Neuronal stem cell (in vitro differentiated cells): ENCODE data around the gene BPIFB3.

ENCODE experiments used
- DNase-seq: peaks from one replicate; pipeline ENCODE4 v3.0.0-alpha.2; 2013; ENCODE audit warnings: low spot score
- H2AFZ ChIP-seq: one replicate; pipeline ENCODE4 v1.6.1; 2013; ENCODE audit warnings: mild to moderate bottlenecking, low read length, inconsistent platforms
- H2AK5ac ChIP-seq: 2 replicates; pipeline ENCODE4 v1.6.1; 2013; ENCODE audit warnings: low read depth, mild to moderate bottlenecking, inconsistent platforms, low read length, moderate library complexity, mixed read lengths
- H2BK120ac ChIP-seq: 2 replicates; pipeline ENCODE4 v1.6.1; 2013; ENCODE audit warnings: low read depth, mild to moderate bottlenecking, inconsistent platforms, low read length, moderate library complexity, mixed read lengths
- H2BK12ac ChIP-seq: one replicate; pipeline ENCODE4 v1.6.1; 2013; ENCODE audit warnings: low read length, inconsistent platforms
- H2BK15ac ChIP-seq: 2 replicates; pipeline ENCODE4 v1.6.1; 2013; ENCODE audit warnings: mild to moderate bottlenecking, low read length, inconsistent platforms, mixed read lengths
- H2BK5ac ChIP-seq: one replicate; pipeline ENCODE4 v1.6.1; 2013; ENCODE audit warnings: inconsistent platforms, mild to moderate bottlenecking, low read length, moderate library complexity
- H3K14ac ChIP-seq: one replicate; pipeline ENCODE4 v1.6.1; 2013; ENCODE audit warnings: low read length, inconsistent platforms
- H3K18ac ChIP-seq: 2 replicates; pipeline ENCODE4 v1.6.1; 2013; ENCODE audit warnings: low read length, inconsistent platforms
- H3K23ac ChIP-seq: 2 replicates; pipeline ENCODE4 v1.6.1; 2013; ENCODE audit warnings: low read depth, mild to moderate bottlenecking, mixed read lengths, low read length, inconsistent platforms; ENCODE audit not compliant: poor library complexity
- H3K27ac ChIP-seq: replicated peaks from 3 replicates; pipeline ENCODE4 v1.5.1; 2013; ENCODE audit warnings: low read length, inconsistent platforms
- H3K27me3 ChIP-seq, 3 experiments: 2 replicates each; pipeline ENCODE4 v1.6.1; 2013; ENCODE audit warnings: low read length in 3 of 3, mild to moderate bottlenecking in 2 of 3, inconsistent platforms in 1 of 3, low read depth in 1 of 3, mixed read lengths in 1 of 3, moderate library complexity in 1 of 3; ENCODE audit not compliant: control insufficient read depth in 3 of 3, insufficient read depth in 3 of 3
- H3K36me3 ChIP-seq, 2 donors: replicated peaks in 1 of 2; 2 replicates each; pipeline ENCODE4 v1.6.1; 2013; ENCODE audit warnings: low read length in 2 of 2; ENCODE audit not compliant: control insufficient read depth in 2 of 2, insufficient read depth in 2 of 2
- H3K4ac ChIP-seq: 2 replicates; pipeline ENCODE4 v1.6.1; 2013; ENCODE audit warnings: inconsistent platforms, mild to moderate bottlenecking, low read length, moderate library complexity
- H3K4me1 ChIP-seq, 2 donors: 1 replicate in 1 of 2; 2 replicates in 1 of 2; pipeline ENCODE4 v1.6.1; 2013; ENCODE audit warnings: low read length in 2 of 2, low read depth in 1 of 2; ENCODE audit not compliant: control insufficient read depth in 2 of 2, insufficient read depth in 1 of 2
- H3K4me2 ChIP-seq: one replicate; pipeline ENCODE4 v1.6.1; 2013; ENCODE audit warnings: mild to moderate bottlenecking, low read length, inconsistent platforms; ENCODE audit not compliant: insufficient read depth, poor library complexity, severe bottlenecking
- H3K4me3 ChIP-seq, 2 donors: 2 replicates each; pipeline ENCODE4 v1.5.1; 2013; ENCODE audit warnings: low read length in 2 of 2, mild to moderate bottlenecking in 2 of 2, inconsistent platforms in 1 of 2, moderate library complexity in 1 of 2
- H3K79me1 ChIP-seq: one replicate; pipeline ENCODE4 v1.6.1; 2013; ENCODE audit warnings: low read depth, mild to moderate bottlenecking, inconsistent platforms, low read length, moderate library complexity
- H3K9ac ChIP-seq: one replicate; pipeline ENCODE4 v1.6.1; 2013; ENCODE audit warnings: mild to moderate bottlenecking, low read depth, low read length, inconsistent platforms; ENCODE audit not compliant: poor library complexity
- H3K9me3 ChIP-seq, 2 donors: replicated peaks in 1 of 2; 2 replicates each; pipeline versions ENCODE3 to v1.6.1; 2013; ENCODE audit warnings: low read length in 2 of 2, mild to moderate bottlenecking in 2 of 2, inconsistent platforms in 1 of 2, low read depth in 1 of 2, mixed read lengths in 1 of 2, moderate library complexity in 1 of 2; ENCODE audit not compliant: control insufficient read depth in 2 of 2, insufficient read depth in 1 of 2
- H4K8ac ChIP-seq: one replicate; pipeline ENCODE4 v1.6.1; 2013; ENCODE audit warnings: low read depth, mild to moderate bottlenecking, inconsistent platforms, low read length, moderate library complexity
- H4K91ac ChIP-seq: one replicate; pipeline ENCODE4 v1.6.1; 2013; ENCODE audit warnings: low read length, low read depth, mild to moderate bottlenecking, inconsistent platforms; ENCODE audit not compliant: poor library complexity
- WGBS, 2 donors: extraction: QIAGEN DNeasy Blood & Tissue Kit; methylation state at CpG; one replicate each; pipeline ENCODE4 v1.1.7; 2013; ENCODE audit warnings: missing lambda C conversion rate in 2 of 2, mixed read lengths in 1 of 2; ENCODE audit not compliant: insufficient read length in 2 of 2, insufficient replicate concordance in 1 of 2; ENCODE audit errors: extremely low coverage in 2 of 2; 5-methylcytosine and 5-hydroxymethylcytosine counted together

Gene BPIFB3

GRCh38 chr20:33026072-33026778, 27.5 kb upstream of the BPIFB3 start:
- H2BK120ac ChIP-seq: no peak overlapping the region
- no peaks in the 10 kb centered on the region for H3K79me1 ChIP-seq
- no peaks in the 10 kb centered on the region for H3K9me3 ChIP-seq
- H3K27ac ChIP-seq: no peak overlapping the region
- no peak overlapping the region for H2AK5ac ChIP-seq
- H4K8ac ChIP-seq: no peak overlapping the region
- no peak overlapping the region for H3K18ac ChIP-seq
- H2BK5ac ChIP-seq: no peak overlapping the region
- no peaks in the 10 kb centered on the region for H3K27me3 ChIP-seq
- H2AFZ ChIP-seq: no peak overlapping the region
- H3K9ac ChIP-seq: no peak overlapping the region
- H3K4me1 ChIP-seq: no peaks in the 10 kb centered on the region
- no peak overlapping the region for H3K23ac ChIP-seq
- no peak for DNase-seq
- no peak overlapping the region for H3K14ac ChIP-seq
- no peak overlapping the region for H3K4me3 ChIP-seq
- WGBS, 2 donors: no CpG with 5 or more reads among the region's 5 CpGs
- no peaks in the 10 kb centered on the region for H3K36me3 ChIP-seq
- no peak overlapping the region for H3K4me2 ChIP-seq
- H3K4ac ChIP-seq: no peak overlapping the region
- no peak overlapping the region for H4K91ac ChIP-seq
- no peak overlapping the region for H2BK12ac ChIP-seq
- no peak overlapping the region for H2BK15ac ChIP-seq

- Histone ChIP-seq H2BK120ac (no peak overlapping the region), H3K4me3 (no peak overlapping the region), H4K91ac (no peak overlapping the region), H3K4me2 (no peak overlapping the region), H2BK5ac (no peak overlapping the region), H2BK12ac (no peak overlapping the region), H2BK15ac (no peak overlapping the region), H3K14ac (no peak overlapping the region), H3K18ac (peak overlapping the region; percentile 7), H3K4ac (no peak overlapping the region), H3K27ac (no peak overlapping the region), H3K9ac (no peak overlapping the region), H2AFZ (no peak overlapping the region), H3K23ac (no peak overlapping the region), H3K36me3 (no peaks in the 10 kb centered on the region), H3K79me1 (no peaks in the 10 kb centered on the region), H4K8ac (no peak overlapping the region), H3K4me1 (no peaks in the 10 kb centered on the region), H2AK5ac (peak overlapping the region; percentile 27), H3K9me3 (no peaks in the 10 kb centered on the region), H3K27me3 (no peaks in the 10 kb centered on the region)
- no peak for DNase-seq
- no CpG with 5 or more reads among the region's 10 CpGs for WGBS, 2 donors
Measured at GRCh38 chr20:33026779-33027759, 26.6 kb upstream of the BPIFB3 start.

GRCh38 chr20:33027769-33028751, 25.6 kb upstream of the BPIFB3 start:
- Histone ChIP-seq H2BK15ac (no peak overlapping the region), H3K14ac (no peak overlapping the region), H3K27ac (no peak overlapping the region), H3K79me1 (no peaks in the 10 kb centered on the region), H3K4ac (no peak overlapping the region), H4K8ac (no peak overlapping the region), H4K91ac (no peak overlapping the region), H2BK5ac (peak overlapping the region; percentile 11), H3K18ac (no peak overlapping the region), H2BK120ac (no peak overlapping the region), H3K4me3 (no peak overlapping the region), H3K4me1 (no peaks in the 10 kb centered on the region), H2BK12ac (no peak overlapping the region), H3K23ac (no peak overlapping the region), H2AK5ac (peak overlapping the region; percentile 48), H3K27me3 (no peaks in the 10 kb centered on the region), H3K9ac (no peak overlapping the region), H3K36me3 (no peaks in the 10 kb centered on the region), H2AFZ (no peak overlapping the region), H3K9me3 (no peaks in the 10 kb centered on the region), H3K4me2 (no peak overlapping the region)
- no peak for DNase-seq
- WGBS, 2 donors: no CpG with 5 or more reads among the region's 12 CpGs
